ENCODE measurements around the gene EPB41L3.
"Not testable (repeated sequence)": the region's sequence is repeated elsewhere in the genome, so short reads cannot be mapped to it uniquely, and the experiment has no call there.

Gene EPB41L3

GRCh38 chr18:5532066-5532465 lies 11.7 kb downstream of the EPB41L3 start:
- no peak for DNase-seq (ENCODE audit: low read depth, low spot score)

DNA sequence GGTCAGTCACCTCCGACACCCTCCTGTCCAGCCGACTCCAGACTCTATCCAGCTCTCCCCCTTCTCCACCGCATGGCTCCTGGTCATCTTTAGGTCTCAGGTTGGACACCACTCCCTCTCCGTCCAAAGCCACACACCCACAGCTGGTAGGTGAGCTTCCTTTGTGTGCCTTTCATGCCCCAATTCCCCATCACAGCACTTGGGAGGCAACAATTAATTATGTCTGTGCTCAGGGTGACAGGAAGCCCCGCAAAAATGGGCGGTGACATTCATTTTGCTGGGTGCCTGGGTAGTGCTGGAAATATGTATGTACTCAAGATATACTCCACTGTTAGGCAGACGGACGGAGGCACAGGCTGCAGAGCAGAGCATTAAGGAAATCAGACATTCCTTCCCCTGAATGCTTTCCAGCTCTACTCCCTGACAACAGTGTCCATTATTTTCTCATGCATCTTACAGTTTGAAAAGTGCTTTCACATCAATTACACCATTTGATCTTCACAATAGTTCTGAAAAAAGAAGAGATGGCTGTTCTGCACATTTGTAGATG lies 13.1 kb downstream of the EPB41L3 start:
- no peak for DNase-seq (ENCODE audit: low read depth, low spot score)

DNA sequence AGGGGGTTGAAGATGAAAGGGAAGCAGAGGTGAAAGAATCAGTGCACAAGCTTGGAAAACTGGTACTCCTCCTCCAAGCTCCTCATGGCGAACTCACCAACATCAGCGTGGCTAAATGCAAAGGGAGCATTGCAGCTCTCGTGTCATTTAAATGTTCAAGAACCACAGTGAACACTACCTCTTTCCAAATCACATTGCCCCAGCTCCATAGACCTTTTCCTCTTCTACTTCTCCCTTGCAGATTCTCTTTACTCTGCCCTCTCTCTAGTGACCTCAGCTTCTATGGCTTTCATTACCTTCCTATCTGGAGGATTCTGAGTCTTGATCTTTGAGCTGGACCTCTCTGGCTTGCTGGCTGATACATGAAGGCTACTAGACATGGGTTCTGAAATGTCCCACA lies 14.3 kb downstream of the EPB41L3 start:
- DNase-seq (ENCODE audit: low read depth, low spot score) = no peak

DNA sequence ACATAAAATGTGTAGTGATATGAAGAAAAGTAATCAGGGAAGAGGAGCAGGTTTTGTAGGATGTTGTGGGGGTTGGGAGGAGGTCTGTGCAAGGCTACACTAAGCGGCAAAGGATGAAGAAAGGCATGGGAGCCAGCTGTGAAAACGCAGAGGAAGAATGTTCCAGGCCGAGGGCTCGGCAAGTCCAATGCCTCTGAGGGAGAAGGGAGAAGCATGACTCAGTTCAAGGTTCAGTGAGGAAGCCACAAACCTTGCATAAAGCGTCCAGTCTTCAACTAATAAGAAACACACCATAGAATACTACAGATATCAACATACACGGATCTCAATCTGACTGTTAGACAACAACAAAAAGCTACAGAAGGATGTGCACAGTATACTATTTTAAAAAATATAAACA lies 16.2 kb downstream of the EPB41L3 start:
- no peak for DNase-seq (ENCODE audit: low read depth, low spot score)

DNA sequence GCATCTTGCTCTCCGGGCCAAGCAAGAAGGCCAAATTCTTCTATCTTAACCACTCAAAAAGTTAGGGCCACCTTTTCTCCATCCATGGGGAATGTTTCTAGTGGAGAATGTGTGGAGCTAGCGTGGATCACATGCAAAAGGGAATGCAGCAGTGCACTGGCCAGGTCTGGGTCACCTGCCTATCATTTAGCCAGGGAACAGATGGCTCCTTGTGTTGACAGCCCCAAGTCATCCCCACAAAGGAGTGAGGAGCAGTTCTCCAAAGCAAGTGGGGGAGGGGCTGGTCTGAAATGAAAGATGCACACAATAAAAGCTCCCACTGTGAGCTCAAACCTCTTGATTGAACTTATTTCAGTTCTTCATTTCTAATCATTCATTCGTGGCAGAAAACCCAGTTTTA lies 19.1 kb downstream of the EPB41L3 start:
- no peak for DNase-seq (ENCODE audit: low read depth, low spot score)

DNA sequence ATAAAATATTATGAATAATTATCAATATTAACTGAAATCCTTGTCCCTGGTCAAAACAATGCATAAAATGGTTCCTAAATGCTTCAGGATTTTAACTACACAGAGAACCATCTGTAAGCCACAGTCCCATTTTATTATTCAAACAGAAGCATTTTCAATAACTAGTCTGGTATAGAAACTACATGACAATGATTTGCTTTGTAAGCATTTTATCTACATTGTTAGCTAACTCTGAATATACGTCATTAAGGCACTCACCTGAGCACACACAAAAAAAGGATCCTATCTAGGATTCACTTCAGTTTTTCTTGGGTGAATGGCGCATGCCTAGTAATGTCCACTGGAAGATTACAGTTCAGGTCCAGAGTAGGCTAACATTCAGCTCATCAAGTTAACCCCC lies 22.8 kb downstream of the EPB41L3 start:
- no peak for DNase-seq (ENCODE audit: low read depth, low spot score)

GRCh38 chr18:5520464-5520863 lies 23.3 kb downstream of the EPB41L3 start:
- DNase-seq (ENCODE audit: low read depth, low spot score) = no peak

DNA sequence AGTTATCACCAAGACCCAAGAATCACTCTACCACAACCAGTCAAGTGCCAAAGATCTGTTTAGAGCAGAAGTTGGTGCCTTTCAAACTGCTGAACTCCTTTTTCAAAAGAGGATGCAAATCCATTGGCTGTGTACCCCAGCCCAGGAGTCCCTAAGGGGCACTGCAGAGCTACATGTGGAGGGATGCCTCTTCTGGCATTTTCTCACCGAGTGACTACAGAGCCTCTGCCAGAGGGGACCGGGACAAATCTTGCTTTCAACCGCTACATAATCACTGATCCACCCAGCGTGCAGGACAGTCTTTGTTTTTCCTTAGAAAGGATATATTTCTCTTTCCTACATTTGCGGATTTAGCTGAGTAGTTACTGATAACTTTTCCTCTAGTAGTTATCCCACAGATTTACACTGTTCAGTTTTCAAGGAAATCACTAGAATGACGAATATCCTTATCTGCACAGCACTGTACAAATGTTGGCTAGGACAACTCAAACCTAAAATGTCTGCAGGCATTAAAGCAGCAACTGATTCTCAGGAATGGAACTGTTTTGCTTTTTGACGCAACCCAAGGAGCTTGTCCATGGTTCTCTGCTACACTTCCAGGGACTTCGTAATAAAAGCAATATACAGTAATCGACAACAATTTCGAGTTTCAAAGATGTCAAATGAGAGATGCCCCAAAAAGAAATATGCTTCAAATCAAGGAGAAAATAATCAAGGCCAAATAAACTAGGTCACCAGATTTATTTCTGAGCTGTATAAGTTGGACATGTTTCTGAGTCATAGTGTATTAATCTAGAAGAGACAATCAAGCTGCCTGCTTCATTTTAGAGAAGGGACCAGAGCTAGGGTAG lies 24.1 kb downstream of the EPB41L3 start:
- DNase-seq (ENCODE audit: low read depth, low spot score) = no peak

GRCh38 chr18:5518899-5519371 lies 24.9 kb downstream of the EPB41L3 start:
- no peak for DNase-seq (ENCODE audit: low read depth, low spot score)

DNA sequence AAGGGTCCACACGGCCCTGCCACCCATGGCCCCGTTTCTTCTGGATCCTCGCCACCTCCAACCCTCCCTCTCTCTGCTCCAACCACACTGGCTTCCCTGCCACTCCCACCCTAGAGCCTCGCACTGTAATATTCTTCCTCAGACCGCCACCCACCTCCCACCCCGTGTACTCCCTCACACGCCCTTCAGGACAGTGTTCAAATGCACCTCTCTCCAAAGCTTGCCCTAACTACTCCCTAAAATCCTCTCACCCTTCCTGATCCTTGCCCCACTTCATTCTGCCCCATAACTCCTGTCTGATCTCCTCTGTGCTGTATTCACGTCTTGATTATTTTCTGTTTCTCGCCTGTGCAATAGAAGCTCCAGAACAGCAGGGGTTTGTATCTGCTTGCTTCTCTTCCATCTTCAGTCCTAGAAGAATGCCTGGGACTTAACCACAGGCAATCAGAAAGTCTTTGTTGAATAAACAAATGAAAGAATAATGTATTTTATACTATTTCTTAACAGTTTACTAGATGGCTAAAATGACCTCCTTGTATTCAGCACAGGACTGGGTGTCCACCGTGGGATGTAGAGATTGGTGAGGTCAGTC lies 25.5 kb downstream of the EPB41L3 start:
- no peak for DNase-seq (ENCODE audit: low read depth, low spot score)

GRCh38 chr18:5516841-5517240 lies 27.0 kb downstream of the EPB41L3 start:
- DNase-seq (ENCODE audit: low read depth, low spot score) = no peak

DNA sequence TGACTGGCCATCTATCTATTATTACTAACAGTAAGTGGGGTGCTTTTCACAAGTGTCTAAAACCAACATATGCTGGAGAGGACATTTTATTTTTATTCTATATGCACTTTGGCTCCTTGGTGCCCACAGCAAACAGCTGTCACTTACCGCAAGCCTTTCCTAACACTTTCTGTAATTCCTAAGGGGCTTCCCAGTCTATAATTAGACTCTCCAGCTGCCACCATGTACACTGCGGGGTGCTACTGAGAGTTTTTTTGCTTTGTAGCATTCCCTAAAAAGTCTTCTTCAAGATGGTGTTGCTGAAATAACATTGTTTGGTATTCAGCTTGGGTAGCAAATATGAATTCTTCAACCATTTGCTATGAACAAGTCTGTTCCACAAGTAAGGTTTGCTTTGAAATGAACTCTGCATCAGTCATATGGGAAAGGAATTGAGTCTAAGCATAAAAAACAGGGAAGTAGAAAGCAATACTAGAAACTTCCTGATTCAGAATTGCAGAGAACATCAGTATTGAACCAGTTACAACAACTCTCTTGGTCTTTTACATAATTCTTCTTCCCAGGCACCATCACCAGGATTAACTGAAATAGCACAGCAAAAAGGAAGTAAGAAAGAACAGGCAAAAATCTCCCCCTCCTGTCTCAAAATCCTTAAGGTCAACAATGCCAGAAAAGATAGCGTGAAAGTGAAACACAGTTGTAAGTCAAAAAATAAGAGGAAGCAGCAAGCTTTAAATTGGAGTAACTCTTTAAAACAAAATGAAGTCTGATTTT lies 28.6 kb downstream of the EPB41L3 start:
- DNase-seq (ENCODE audit: low read depth, low spot score) = no peak

DNA sequence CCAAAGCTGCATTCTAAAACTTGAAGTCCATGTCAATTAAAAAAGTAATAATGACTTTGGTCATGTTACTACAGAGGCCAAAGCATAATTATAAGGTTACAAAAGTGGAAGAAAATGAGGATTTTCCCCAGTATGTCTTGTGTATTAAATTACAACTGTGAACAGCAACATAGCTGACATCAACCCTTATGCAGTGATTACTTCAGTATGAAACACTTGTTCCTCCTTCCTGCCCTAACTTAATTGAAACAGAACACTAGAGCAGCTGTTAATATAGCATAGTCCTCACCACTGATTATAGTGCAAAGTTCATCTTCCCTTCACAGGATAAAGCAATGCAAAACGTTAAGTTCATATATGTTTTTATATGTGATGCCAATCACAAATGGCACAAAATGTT lies 29.9 kb downstream of the EPB41L3 start:
- no peak for DNase-seq (ENCODE audit: low read depth, low spot score)

- no peak for DNase-seq (ENCODE audit: low read depth, low spot score)
Observed at GRCh38 chr18:5512176-5512575, 31.6 kb downstream of the EPB41L3 start.

GRCh38 chr18:5511541-5511940 lies 32.3 kb downstream of the EPB41L3 start:
- not testable (repeated sequence) for DNase-seq (ENCODE audit: low read depth, low spot score)

GRCh38 chr18:5510135-5510846 lies 33.5 kb downstream of the EPB41L3 start:
- no peak for DNase-seq (ENCODE audit: low read depth, low spot score)

DNA sequence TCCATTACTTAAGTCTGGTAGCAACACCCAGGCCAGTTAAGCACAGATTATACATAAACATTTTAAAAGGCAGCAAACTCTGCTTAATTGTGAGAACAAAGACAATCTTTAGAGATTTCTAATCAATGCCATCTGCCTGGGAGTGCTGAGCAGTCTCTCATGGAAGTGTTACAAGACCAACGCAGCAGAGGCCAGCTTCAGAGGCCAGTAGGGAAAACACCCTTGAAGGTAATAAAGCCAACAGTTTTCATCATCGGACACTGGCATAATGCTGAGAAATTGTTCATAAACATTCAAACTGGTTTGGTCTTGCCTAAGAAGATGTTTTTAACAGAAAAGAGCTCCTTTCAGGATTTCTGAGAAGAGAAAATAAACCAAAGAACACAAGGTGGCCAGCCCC lies 35.0 kb downstream of the EPB41L3 start:
- no peak for DNase-seq (ENCODE audit: low read depth, low spot score)

- no peak for DNase-seq (ENCODE audit: low read depth, low spot score)
Observed at GRCh38 chr18:5507756-5508155, 36.0 kb downstream of the EPB41L3 start.

GRCh38 chr18:5506174-5506573 lies 37.6 kb downstream of the EPB41L3 start:
- no peak for DNase-seq (ENCODE audit: low read depth, low spot score)

GRCh38 chr18:5503740-5504139 lies 40.1 kb downstream of the EPB41L3 start:
- DNase-seq (ENCODE audit: low read depth, low spot score) = no peak

DNA sequence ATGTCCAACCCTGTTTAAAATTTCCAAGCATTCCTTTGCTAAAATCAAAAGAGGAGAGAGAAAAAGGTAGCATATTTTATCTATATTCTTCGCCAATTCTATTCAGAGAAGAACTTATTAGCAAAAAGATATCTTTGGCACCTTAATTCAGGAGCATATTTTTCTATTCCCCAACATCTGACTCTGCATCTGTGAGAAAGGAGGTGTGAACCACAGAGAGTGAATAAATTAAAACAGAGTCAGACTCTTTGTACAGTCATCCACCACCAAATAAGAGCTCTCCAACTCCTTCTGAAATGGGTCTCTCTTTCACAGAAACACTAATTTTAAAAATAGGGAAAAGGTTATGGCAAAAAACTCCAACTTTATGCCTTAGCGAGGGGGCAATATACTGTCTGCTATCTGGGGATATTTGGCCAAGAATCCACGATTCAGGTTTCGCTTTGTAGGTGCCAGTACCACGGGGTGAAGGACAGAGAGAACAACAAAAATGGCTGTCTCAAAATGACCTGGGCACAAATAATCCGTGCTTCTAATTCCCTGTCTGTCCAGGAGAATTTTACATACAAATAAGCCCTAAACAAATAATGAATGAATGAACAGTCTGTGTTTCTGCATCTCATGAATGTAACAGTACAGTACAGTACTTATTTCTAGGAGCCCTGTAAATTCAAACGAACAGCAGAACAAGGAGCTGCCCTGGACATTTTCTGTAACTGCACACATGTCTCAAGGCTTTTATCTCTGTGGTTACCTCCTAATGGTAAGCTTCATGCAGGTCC lies 43.4 kb downstream of the EPB41L3 start:
- no peak for DNase-seq (ENCODE audit: low read depth, low spot score)
